GM12878 (cell line): ENCODE measurements around the gene RBMS3. TPM values are rescaled to one million over a fixed set of nuclear protein-coding genes. Genes with fewer than 3 reads are reported as not detected.

ENCODE experiments used
- ATAC-seq: fragments of 200-7000 bp; cut with Tn5 transposase; 3 replicates; pipeline ENCODE4 v1.9.1; 2020; ENCODE audit warnings: mild to moderate bottlenecking, moderate library complexity
- BruUV-seq: library from RNA; stranded (reverse); fragments of 400-500 nt; replicated peaks from 2 replicates; lab custom pipeline; 2021; lab: Mats Ljungman, UMichigan
- CTCF ChIA-PET: fragments of 300-600 bp; sonication (Branson Sonifier 250); formaldehyde crosslinking; extraction: SDS; loops from one replicate; lab custom pipeline; 2021; ENCODE audit warnings: inconsistent platforms; lab: Yijun Ruan, JAX
- POLR2A ChIA-PET: fragments of 350-600 bp; formaldehyde crosslinking; extraction: SDS; loops from one replicate; lab custom pipeline; 2021; ENCODE audit warnings: inconsistent platforms; lab: Charles Lee
- RAD21 ChIA-PET: fragments of 300-600 bp; sonication (Branson Sonifier 250); formaldehyde crosslinking; loops from one replicate; lab custom pipeline; 2023; ENCODE audit warnings: antibody characterized with exemption; ENCODE audit not compliant: unreplicated experiment; lab: Charles Lee
- SMC1A ChIA-PET: fragments of 300-600 bp; sonication (Branson Sonifier 250); formaldehyde crosslinking; loops from one replicate; lab custom pipeline; 2023; ENCODE audit not compliant: unreplicated experiment, uncharacterized antibody; lab: Charles Lee
- DNase-seq: peaks from one replicate; pipeline ENCODE4 v3.0.0-alpha.2; 2011; ENCODE audit warnings: low read depth, low spot score
- FAIRE-seq: peaks from 3 replicates; lab custom pipeline; 2011; peaks lifted over from hg19 to GRCh38; lab: Jason Lieb, UNC
- H2AFZ ChIP-seq: 2 replicates; pipeline ENCODE4 v1.6.0; 2011; ENCODE audit warnings: low read depth, low read length, control low read depth; ENCODE audit not compliant: control insufficient read depth
- H3K27ac ChIP-seq: 2 replicates; pipeline ENCODE4 v1.5.1; 2011; ENCODE audit warnings: control low read depth; ENCODE audit not compliant: control insufficient read depth, insufficient read depth
- H3K27me3 ChIP-seq, 2 experiments: replicated peaks in 1 of 2; 2 replicates each; pipeline versions ENCODE4 v1.6.0 to v1.6.1; 2011; ENCODE audit warnings: low read length in 1 of 2; ENCODE audit not compliant: control insufficient read depth in 2 of 2, insufficient read depth in 2 of 2
- H3K36me3 ChIP-seq, 2 experiments: 2 replicates each; pipeline ENCODE4 v1.5.1; 2011; ENCODE audit warnings: low read length in 1 of 2; ENCODE audit not compliant: control insufficient read depth in 2 of 2, insufficient read depth in 2 of 2
- H3K4me1 ChIP-seq: 2 replicates; pipeline ENCODE4 v1.6.1; 2011; ENCODE audit warnings: mild to moderate bottlenecking, low read length, moderate library complexity, mixed read lengths; ENCODE audit not compliant: control insufficient read depth, insufficient read depth
- H3K4me2 ChIP-seq: 2 replicates; pipeline ENCODE4 v1.6.0; 2011; ENCODE audit warnings: control low read depth; ENCODE audit not compliant: control insufficient read depth, insufficient read depth
- H3K4me3 ChIP-seq: fragments of 200-600 bp; sonication (generic); 2 replicates; pipeline ENCODE4 v1.5.1; 2016
- H3K79me2 ChIP-seq: 2 replicates; pipeline ENCODE4 v1.6.0; 2011; ENCODE audit warnings: low read length; ENCODE audit not compliant: control insufficient read depth, insufficient read depth
- H3K9ac ChIP-seq: 2 replicates; pipeline ENCODE4 v1.8.0; 2011; ENCODE audit warnings: low read length, control low read depth, mixed read lengths; ENCODE audit not compliant: control insufficient read depth, insufficient read depth
- H3K9me3 ChIP-seq: replicated peaks from 3 replicates; pipeline ENCODE4 v1.5.1; 2011; ENCODE audit warnings: mild to moderate bottlenecking, low read length; ENCODE audit not compliant: control insufficient read depth, insufficient read depth
- H4K20me1 ChIP-seq: 2 replicates; pipeline ENCODE4 v1.6.0; 2011; ENCODE audit not compliant: control insufficient read depth, insufficient read depth
- BACH1 ChIP-seq: fragments of 450-650 bp; IDR thresholded peaks from 2 replicates; pipeline ENCODE4 v1.6.1; 2017; ENCODE audit warnings: mild to moderate bottlenecking, borderline replicate concordance
- BHLHE40 ChIP-seq, 2 experiments: fragments of 450-650 bp in 1 of 2; IDR thresholded peaks; 2 replicates each; pipeline ENCODE4 v1.6.1; 2011 to 2017; ENCODE audit warnings: low read depth in 2 of 2, borderline replicate concordance in 1 of 2, improper control_type of control experiment in 1 of 2, low read length in 1 of 2, mild to moderate bottlenecking in 1 of 2
- HDAC2 ChIP-seq: fragments of 200-600 bp; sonication (generic); IDR thresholded peaks from 2 replicates; pipeline ENCODE4 v1.6.1; 2017
- SMAD5 ChIP-seq: IDR thresholded peaks from 2 replicates; pipeline ENCODE4 v1.6.1; 2016; ENCODE audit warnings: antibody characterized with exemption, low read depth
- WRNIP1 ChIP-seq: IDR thresholded peaks from 2 replicates; pipeline ENCODE4 v1.6.1; 2011; ENCODE audit warnings: low read depth, low read length, improper control_type of control experiment, borderline replicate concordance
- ZSCAN29 ChIP-seq: fragments of 450-650 bp; IDR thresholded peaks from 2 replicates; pipeline ENCODE4 v1.6.1; 2017; ENCODE audit warnings: mild to moderate bottlenecking, moderate library complexity
- whole genome bisulfite sequencing: methylation state at CpG from one replicate; pipeline ENCODE4 v1.1.6; 2016; ENCODE audit warnings: low lambda C conversion rate; ENCODE audit not compliant: insufficient replicate concordance, insufficient coverage; ENCODE audit errors: missing lambda C conversion rate; 5-methylcytosine and 5-hydroxymethylcytosine counted together
- in situ Hi-C: fragments of 300-500 bp; cut with MboI; formaldehyde crosslinking; loops from 9 replicates; pipeline ENCODE4 v1.14.3; 2018; ENCODE audit warnings: mixed read lengths
- intact Hi-C: fragments of 100-400 bp; cut with micrococcal nuclease; formaldehyde crosslinking; loops from one replicate; pipeline ENCODE4 v1.14.2; 2022; ENCODE audit not compliant: unreplicated experiment
- polyA plus RNA-seq, 11 experiments: library from polyadenylated mRNA; depleted of rRNA in 4 of 11; unstranded in 6 of 11; stranded (reverse) in 5 of 11; fragments of >200 nt; fragmentation: Nextera tagmentation in 4 of 11; fragmentation: Illumina TruSeq in 1 of 11; extraction: Ambion mirVana in 4 of 11; extraction: Trizol in 1 of 11; gene quantifications; 1 replicate in 1 of 11; 2 replicates in 10 of 11; pipeline versions ENCODE4 v1.2.1 to v1.2.3, GENCODE V29; 2011 to 2016; ENCODE audit warnings: inconsistent platforms in 2 of 11, missing spikeins in 2 of 11, low read depth in 1 of 11
- total RNA-seq, 4 experiments: library from RNA; depleted of rRNA in 3 of 4; stranded (reverse); fragments of >200 nt in 3 of 4; fragmentation: Illumina TruSeq in 1 of 4; extraction: Trizol in 1 of 4; gene quantifications; 2 replicates each; pipeline versions ENCODE4 v1.2.1 to v1.2.3, GENCODE V29; 2013 to 2021
- TF ChIP-seq, protein P1 (sequence below): fragments of 450-650 bp; formaldehyde crosslinking; IDR thresholded peaks from 2 replicates; pipeline ENCODE4 v1.4.0; 2020; ENCODE audit warnings: mild to moderate bottlenecking, moderate library complexity
- TF ChIP-seq, protein P2 (sequence below): fragments of 450-650 bp; IDR thresholded peaks from 2 replicates; pipeline ENCODE4 v1.6.1; 2017; ENCODE audit warnings: mild to moderate bottlenecking, low read depth, inconsistent platforms; ENCODE audit not compliant: poor library complexity, severe bottlenecking
- TF ChIP-seq, protein P3 (sequence below): fragments of 450-650 bp; IDR thresholded peaks from 2 replicates; pipeline ENCODE4 v1.6.1; 2017; ENCODE audit warnings: mild to moderate bottlenecking, moderate library complexity
- TF ChIP-seq, protein P4 (sequence below): IDR thresholded peaks from 2 replicates; pipeline ENCODE4 v1.6.1; 2012; ENCODE audit warnings: low read depth, low read length, improper control_type of control experiment
- TF ChIP-seq, protein P5 (sequence below): fragments of 450-650 bp; IDR thresholded peaks from 2 replicates; pipeline ENCODE4 v1.6.1; 2018; ENCODE audit warnings: borderline replicate concordance, mild to moderate bottlenecking; ENCODE audit not compliant: partially characterized antibody

RBMS3 gene
- total and polyA plus RNA-seq, 10 of the 15 experiments (the other 5 are each of a cell fraction or from before 2014, with no cell fraction given) = 0.79 to 4.7 (median 3.1) TPM

DNA sequence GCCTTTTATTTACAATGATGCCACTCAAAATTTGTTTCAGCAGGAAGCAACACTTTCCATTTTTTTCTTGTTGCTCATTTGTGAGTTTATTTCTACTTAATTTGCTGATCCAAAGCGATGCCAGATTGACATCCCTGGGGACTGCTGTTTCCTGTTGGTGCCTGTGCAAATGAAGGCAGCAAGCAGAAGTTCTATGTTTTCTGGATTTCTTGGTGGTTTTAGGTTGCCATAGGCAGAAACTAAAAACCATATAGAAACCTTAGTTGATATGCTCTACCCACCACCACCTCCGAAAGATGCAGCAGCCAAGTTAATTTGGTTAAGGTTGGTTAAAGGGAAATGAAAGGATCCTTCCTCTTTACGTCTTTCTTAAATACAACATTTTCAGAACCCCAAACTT, 356.2 kb downstream of the RBMS3 start:
- Histone ChIP-seq H3K27me3 (no peaks in the 10 kb centered on the region), H3K9ac (no peak overlapping the region), H2AFZ (no peak overlapping the region), H4K20me1 (no peaks in the 10 kb centered on the region), H3K9me3 (peaks cover 6% of the 10 kb centered on the region; the same call in 2 of the 3 replicates), H3K4me3 (no peak overlapping the region), H3K4me2 (no peak overlapping the region), H3K4me1 (no peaks in the 10 kb centered on the region), H3K27ac (no peak overlapping the region), H3K79me2 (no peaks in the 10 kb centered on the region), H3K36me3 (no peaks in the 10 kb centered on the region)
- 15% methylated on average over 3 of the region's 3 CpGs for WGBS
- ChIA-PET POLR2A (no interaction called here), CTCF (no interaction called here), SMC1A (no interaction called here), RAD21 (interaction anchor here (0.9 kb wide), 1 partner anchor 31 kb away, joined by 3 read pairs; no protein-coding TSS in a partner anchor)
- BruUV-seq = no TSS peak
- peak; percentile 35 for ATAC-seq
- intact Hi-C loops (no loop called here), in situ Hi-C loops (no loop called here)
- peak; percentile 16 for DNase-seq
- no peak for FAIRE-seq
- TF ChIP-seq BHLHE40 (IDR thresholded peaks at IDR 0.05; ENCODE audit: borderline replicate concordance in 1 of 2, low read depth in 2 of 2, low read length in 1 of 2) (no peak), ZSCAN29 (no peak), HDAC2 (no peak), SMAD5 (no peak), WRNIP1 (no peak), BACH1 (no peak)
- TF ChIP-seq, protein P1, sequence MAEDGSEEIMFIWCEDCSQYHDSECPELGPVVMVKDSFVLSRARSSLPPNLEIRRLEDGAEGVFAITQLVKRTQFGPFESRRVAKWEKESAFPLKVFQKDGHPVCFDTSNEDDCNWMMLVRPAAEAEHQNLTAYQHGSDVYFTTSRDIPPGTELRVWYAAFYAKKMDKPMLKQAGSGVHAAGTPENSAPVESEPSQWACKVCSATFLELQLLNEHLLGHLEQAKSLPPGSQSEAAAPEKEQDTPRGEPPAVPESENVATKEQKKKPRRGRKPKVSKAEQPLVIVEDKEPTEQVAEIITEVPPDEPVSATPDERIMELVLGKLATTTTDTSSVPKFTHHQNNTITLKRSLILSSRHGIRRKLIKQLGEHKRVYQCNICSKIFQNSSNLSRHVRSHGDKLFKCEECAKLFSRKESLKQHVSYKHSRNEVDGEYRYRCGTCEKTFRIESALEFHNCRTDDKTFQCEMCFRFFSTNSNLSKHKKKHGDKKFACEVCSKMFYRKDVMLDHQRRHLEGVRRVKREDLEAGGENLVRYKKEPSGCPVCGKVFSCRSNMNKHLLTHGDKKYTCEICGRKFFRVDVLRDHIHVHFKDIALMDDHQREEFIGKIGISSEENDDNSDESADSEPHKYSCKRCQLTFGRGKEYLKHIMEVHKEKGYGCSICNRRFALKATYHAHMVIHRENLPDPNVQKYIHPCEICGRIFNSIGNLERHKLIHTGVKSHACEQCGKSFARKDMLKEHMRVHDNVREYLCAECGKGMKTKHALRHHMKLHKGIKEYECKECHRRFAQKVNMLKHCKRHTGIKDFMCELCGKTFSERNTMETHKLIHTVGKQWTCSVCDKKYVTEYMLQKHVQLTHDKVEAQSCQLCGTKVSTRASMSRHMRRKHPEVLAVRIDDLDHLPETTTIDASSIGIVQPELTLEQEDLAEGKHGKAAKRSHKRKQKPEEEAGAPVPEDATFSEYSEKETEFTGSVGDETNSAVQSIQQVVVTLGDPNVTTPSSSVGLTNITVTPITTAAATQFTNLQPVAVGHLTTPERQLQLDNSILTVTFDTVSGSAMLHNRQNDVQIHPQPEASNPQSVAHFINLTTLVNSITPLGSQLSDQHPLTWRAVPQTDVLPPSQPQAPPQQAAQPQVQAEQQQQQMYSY (CRISPR knock-in tag) = no peak
- TF ChIP-seq, protein P2, sequence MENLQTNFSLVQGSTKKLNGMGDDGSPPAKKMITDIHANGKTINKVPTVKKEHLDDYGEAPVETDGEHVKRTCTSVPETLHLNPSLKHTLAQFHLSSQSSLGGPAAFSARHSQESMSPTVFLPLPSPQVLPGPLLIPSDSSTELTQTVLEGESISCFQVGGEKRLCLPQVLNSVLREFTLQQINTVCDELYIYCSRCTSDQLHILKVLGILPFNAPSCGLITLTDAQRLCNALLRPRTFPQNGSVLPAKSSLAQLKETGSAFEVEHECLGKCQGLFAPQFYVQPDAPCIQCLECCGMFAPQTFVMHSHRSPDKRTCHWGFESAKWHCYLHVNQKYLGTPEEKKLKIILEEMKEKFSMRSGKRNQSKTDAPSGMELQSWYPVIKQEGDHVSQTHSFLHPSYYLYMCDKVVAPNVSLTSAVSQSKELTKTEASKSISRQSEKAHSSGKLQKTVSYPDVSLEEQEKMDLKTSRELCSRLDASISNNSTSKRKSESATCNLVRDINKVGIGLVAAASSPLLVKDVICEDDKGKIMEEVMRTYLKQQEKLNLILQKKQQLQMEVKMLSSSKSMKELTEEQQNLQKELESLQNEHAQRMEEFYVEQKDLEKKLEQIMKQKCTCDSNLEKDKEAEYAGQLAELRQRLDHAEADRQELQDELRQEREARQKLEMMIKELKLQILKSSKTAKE = no peak
- TF ChIP-seq, protein P3, sequence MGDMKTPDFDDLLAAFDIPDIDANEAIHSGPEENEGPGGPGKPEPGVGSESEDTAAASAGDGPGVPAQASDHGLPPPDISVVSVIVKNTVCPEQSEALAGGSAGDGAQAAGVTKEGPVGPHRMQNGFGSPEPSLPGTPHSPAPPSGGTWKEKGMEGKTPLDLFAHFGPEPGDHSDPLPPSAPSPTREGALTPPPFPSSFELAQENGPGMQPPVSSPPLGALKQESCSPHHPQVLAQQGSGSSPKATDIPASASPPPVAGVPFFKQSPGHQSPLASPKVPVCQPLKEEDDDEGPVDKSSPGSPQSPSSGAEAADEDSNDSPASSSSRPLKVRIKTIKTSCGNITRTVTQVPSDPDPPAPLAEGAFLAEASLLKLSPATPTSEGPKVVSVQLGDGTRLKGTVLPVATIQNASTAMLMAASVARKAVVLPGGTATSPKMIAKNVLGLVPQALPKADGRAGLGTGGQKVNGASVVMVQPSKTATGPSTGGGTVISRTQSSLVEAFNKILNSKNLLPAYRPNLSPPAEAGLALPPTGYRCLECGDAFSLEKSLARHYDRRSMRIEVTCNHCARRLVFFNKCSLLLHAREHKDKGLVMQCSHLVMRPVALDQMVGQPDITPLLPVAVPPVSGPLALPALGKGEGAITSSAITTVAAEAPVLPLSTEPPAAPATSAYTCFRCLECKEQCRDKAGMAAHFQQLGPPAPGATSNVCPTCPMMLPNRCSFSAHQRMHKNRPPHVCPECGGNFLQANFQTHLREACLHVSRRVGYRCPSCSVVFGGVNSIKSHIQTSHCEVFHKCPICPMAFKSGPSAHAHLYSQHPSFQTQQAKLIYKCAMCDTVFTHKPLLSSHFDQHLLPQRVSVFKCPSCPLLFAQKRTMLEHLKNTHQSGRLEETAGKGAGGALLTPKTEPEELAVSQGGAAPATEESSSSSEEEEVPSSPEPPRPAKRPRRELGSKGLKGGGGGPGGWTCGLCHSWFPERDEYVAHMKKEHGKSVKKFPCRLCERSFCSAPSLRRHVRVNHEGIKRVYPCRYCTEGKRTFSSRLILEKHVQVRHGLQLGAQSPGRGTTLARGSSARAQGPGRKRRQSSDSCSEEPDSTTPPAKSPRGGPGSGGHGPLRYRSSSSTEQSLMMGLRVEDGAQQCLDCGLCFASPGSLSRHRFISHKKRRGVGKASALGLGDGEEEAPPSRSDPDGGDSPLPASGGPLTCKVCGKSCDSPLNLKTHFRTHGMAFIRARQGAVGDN = no peak
- TF ChIP-seq, protein P4, sequence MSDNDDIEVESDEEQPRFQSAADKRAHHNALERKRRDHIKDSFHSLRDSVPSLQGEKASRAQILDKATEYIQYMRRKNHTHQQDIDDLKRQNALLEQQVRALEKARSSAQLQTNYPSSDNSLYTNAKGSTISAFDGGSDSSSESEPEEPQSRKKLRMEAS = no peak
- TF ChIP-seq, protein P5, sequence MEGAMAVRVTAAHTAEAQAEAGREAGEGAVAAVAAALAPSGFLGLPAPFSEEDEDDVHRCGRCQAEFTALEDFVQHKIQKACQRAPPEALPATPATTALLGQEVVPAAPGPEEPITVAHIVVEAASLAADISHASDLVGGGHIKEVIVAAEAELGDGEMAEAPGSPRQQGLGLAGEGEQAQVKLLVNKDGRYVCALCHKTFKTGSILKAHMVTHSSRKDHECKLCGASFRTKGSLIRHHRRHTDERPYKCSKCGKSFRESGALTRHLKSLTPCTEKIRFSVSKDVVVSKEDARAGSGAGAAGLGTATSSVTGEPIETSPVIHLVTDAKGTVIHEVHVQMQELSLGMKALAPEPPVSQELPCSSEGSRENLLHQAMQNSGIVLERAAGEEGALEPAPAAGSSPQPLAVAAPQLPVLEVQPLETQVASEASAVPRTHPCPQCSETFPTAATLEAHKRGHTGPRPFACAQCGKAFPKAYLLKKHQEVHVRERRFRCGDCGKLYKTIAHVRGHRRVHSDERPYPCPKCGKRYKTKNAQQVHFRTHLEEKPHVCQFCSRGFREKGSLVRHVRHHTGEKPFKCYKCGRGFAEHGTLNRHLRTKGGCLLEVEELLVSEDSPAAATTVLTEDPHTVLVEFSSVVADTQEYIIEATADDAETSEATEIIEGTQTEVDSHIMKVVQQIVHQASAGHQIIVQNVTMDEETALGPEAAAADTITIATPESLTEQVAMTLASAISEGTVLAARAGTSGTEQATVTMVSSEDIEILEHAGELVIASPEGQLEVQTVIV = no peak
